Neural cell (in vitro differentiated cells): ENCODE measurements around the gene DOCK4. TPM values are rescaled to one million over a fixed set of nuclear protein-coding genes. Genes with fewer than 3 reads are reported as not detected.

Experiments
- H2AFZ ChIP-seq: fragments of 200-600, 300-800 bp; sonication (generic), shearing (Covaris generic); 2 replicates; pipeline ENCODE4 v1.6.0; 2014; ENCODE audit warnings: low read depth, mild to moderate bottlenecking, antibody characterized with exemption, low read length, moderate library complexity
- H3F3A ChIP-seq: fragments of 200-600 bp; shearing (Covaris generic); 2 replicates; pipeline ENCODE4 v1.6.1; 2016; ENCODE audit warnings: mild to moderate bottlenecking, moderate library complexity, mixed read lengths, antibody characterized with exemption, low read length; ENCODE audit not compliant: insufficient read depth, poor library complexity, severe bottlenecking
- H3K27ac ChIP-seq: fragments of 200-600, 300-800 bp; sonication (generic), shearing (Covaris generic); 2 replicates; pipeline ENCODE4 v1.5.1; 2014; ENCODE audit warnings: mild to moderate bottlenecking, low read length, moderate library complexity
- H3K27me3 ChIP-seq: fragments of 300-800, 200-600 bp; sonication (generic), shearing (Covaris generic); 2 replicates; pipeline ENCODE4 v1.6.0; 2014; ENCODE audit warnings: mild to moderate bottlenecking, low read depth, low read length, moderate library complexity; ENCODE audit not compliant: insufficient read depth
- H3K36me3 ChIP-seq: fragments of 300-800, 200-600 bp; sonication (generic), shearing (Covaris generic); 2 replicates; pipeline ENCODE4 v1.5.1; 2014; ENCODE audit warnings: mild to moderate bottlenecking, antibody characterized with exemption, low read length, moderate library complexity; ENCODE audit not compliant: insufficient read depth
- H3K4me2 ChIP-seq: fragments of 300-800, 200-600 bp; sonication (generic), shearing (Covaris generic); 2 replicates; pipeline ENCODE4 v1.6.0; 2014; ENCODE audit warnings: mild to moderate bottlenecking, low read length
- H3K4me3 ChIP-seq: fragments of 300-800, 200-600 bp; sonication (generic), shearing (Covaris generic); 2 replicates; pipeline ENCODE4 v1.5.1; 2014; ENCODE audit warnings: mild to moderate bottlenecking, low read length, moderate library complexity
- H3K79me2 ChIP-seq: fragments of 200-600 bp; shearing (Covaris generic); replicated peaks from 2 replicates; pipeline ENCODE4 v1.6.0; 2014; ENCODE audit warnings: mild to moderate bottlenecking, low read length, moderate library complexity; ENCODE audit not compliant: insufficient read depth
- H3K9ac ChIP-seq: fragments of 300-800, 200-600 bp; sonication (generic), shearing (Covaris generic); 2 replicates; pipeline ENCODE4 v1.6.1; 2016; ENCODE audit warnings: mild to moderate bottlenecking, low read length, mixed read lengths
- H3K9me2 ChIP-seq: fragments of 200-600 bp; shearing (Covaris generic); 2 replicates; pipeline ENCODE4 v1.6.1; 2016; ENCODE audit warnings: mild to moderate bottlenecking, low read length, mixed read lengths; ENCODE audit not compliant: insufficient read depth
- H3K9me3 ChIP-seq: fragments of 200-600, 300-800 bp; sonication (generic), shearing (Covaris generic); 2 replicates; pipeline ENCODE4 v1.6.1; 2016; ENCODE audit warnings: mild to moderate bottlenecking, mixed run types, low read length, moderate library complexity, mixed read lengths
- H4K20me1 ChIP-seq: fragments of 200-600 bp; shearing (Covaris generic); 2 replicates; pipeline ENCODE4 v1.6.1; 2016; ENCODE audit warnings: mild to moderate bottlenecking, mixed run types; ENCODE audit not compliant: insufficient read depth
- EP300 ChIP-seq: fragments of 450-650 bp; conservative IDR thresholded peaks from 2 replicates; pipeline ENCODE4 v1.6.1; 2014; ENCODE audit warnings: antibody characterized with exemption, mild to moderate bottlenecking, moderate library complexity; ENCODE audit not compliant: poor library complexity, severe bottlenecking
- EZH2 ChIP-seq: fragments of 200-600, 300-800 bp; shearing (Covaris generic), sonication (generic); IDR thresholded peaks from 2 replicates; pipeline ENCODE4 v1.6.1; 2014; ENCODE audit warnings: antibody characterized with exemption, low read length, borderline replicate concordance, mild to moderate bottlenecking; ENCODE audit not compliant: insufficient read depth, poor library complexity, severe bottlenecking
- MXI1 ChIP-seq: fragments of 450-650 bp; conservative IDR thresholded peaks from 2 replicates; pipeline ENCODE4 v1.6.1; 2014; ENCODE audit warnings: antibody characterized with exemption, mild to moderate bottlenecking; ENCODE audit not compliant: poor library complexity, severe bottlenecking
- POLR2AphosphoS5 ChIP-seq: IDR thresholded peaks from 2 replicates; pipeline ENCODE4 v1.6.1; 2012
- RAD21 ChIP-seq: fragments of 450-650 bp; conservative IDR thresholded peaks from 2 replicates; pipeline ENCODE4 v1.6.1; 2014; ENCODE audit warnings: antibody characterized with exemption, mild to moderate bottlenecking, moderate library complexity
- SMC3 ChIP-seq: fragments of 450-650 bp; conservative IDR thresholded peaks from 2 replicates; pipeline ENCODE4 v1.6.1; 2014; ENCODE audit warnings: antibody characterized with exemption, mild to moderate bottlenecking, moderate library complexity; ENCODE audit not compliant: poor library complexity
- TAF1 ChIP-seq: IDR thresholded peaks from 2 replicates; pipeline ENCODE4 v1.6.1; 2012; ENCODE audit warnings: low read depth
- polyA plus RNA-seq: library from polyadenylated mRNA; depleted of rRNA; stranded (reverse); fragments of >200 nt; gene quantifications from 2 replicates; pipeline ENCODE4 v1.2.3, GENCODE V29; 2014
- TF ChIP-seq, protein P1 (sequence below): fragments of 450-650 bp; IDR thresholded peaks from 2 replicates; pipeline ENCODE4 v1.5.1; 2014; ENCODE audit warnings: antibody characterized with exemption, mild to moderate bottlenecking, moderate library complexity; ENCODE audit not compliant: poor library complexity, severe bottlenecking
- TF ChIP-seq, protein P2 (sequence below): IDR thresholded peaks from 2 replicates; pipeline ENCODE4 v1.6.1; 2012; ENCODE audit warnings: borderline replicate concordance

The DOCK4 gene
- polyA plus RNA-seq, 1 donor from 2014 or later = 28.1 TPM

DNA sequence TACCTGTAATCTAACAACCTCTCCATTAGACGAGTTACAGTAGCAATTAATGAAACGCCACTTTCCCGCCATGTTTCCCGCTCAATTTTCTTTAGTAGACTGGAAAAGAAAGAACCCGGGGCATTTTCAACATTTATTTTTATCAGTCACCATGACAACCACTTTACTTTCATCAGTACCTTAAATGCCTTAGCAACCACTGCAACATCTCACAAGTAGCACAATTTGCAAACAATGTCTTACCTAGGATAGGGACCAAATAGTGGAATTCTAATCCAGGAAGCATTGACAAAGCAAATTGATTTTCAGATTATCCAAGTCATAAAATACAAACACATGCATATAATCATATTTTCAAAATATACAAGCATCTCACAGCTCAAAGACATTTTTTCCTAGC is 422.3 kb downstream of the DOCK4 start:
- Histone ChIP-seq H2AFZ (no peak overlapping the region), H3K27ac (peak overlapping the region; percentile 68), H3K9me2 (no peaks in the 10 kb centered on the region), H3K36me3 (no peaks in the 10 kb centered on the region), H3K27me3 (no peaks in the 10 kb centered on the region), H3K4me2 (no peak overlapping the region), H3K9me3 (no peaks in the 10 kb centered on the region), H3K9ac (peak overlapping the region; percentile 21), H3K4me3 (peak overlapping the region; percentile 11), H3K79me2 (no peaks in the 10 kb centered on the region), H3F3A (no peaks in the 10 kb centered on the region), H4K20me1 (no peaks in the 10 kb centered on the region)
- TF ChIP-seq, protein P1, sequence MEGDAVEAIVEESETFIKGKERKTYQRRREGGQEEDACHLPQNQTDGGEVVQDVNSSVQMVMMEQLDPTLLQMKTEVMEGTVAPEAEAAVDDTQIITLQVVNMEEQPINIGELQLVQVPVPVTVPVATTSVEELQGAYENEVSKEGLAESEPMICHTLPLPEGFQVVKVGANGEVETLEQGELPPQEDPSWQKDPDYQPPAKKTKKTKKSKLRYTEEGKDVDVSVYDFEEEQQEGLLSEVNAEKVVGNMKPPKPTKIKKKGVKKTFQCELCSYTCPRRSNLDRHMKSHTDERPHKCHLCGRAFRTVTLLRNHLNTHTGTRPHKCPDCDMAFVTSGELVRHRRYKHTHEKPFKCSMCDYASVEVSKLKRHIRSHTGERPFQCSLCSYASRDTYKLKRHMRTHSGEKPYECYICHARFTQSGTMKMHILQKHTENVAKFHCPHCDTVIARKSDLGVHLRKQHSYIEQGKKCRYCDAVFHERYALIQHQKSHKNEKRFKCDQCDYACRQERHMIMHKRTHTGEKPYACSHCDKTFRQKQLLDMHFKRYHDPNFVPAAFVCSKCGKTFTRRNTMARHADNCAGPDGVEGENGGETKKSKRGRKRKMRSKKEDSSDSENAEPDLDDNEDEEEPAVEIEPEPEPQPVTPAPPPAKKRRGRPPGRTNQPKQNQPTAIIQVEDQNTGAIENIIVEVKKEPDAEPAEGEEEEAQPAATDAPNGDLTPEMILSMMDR = no peak
- TF ChIP-seq EZH2 (no peak), POLR2AphosphoS5 (peak; percentile 30), EP300 (peak; percentile 62)
- TF ChIP-seq, protein P2, sequence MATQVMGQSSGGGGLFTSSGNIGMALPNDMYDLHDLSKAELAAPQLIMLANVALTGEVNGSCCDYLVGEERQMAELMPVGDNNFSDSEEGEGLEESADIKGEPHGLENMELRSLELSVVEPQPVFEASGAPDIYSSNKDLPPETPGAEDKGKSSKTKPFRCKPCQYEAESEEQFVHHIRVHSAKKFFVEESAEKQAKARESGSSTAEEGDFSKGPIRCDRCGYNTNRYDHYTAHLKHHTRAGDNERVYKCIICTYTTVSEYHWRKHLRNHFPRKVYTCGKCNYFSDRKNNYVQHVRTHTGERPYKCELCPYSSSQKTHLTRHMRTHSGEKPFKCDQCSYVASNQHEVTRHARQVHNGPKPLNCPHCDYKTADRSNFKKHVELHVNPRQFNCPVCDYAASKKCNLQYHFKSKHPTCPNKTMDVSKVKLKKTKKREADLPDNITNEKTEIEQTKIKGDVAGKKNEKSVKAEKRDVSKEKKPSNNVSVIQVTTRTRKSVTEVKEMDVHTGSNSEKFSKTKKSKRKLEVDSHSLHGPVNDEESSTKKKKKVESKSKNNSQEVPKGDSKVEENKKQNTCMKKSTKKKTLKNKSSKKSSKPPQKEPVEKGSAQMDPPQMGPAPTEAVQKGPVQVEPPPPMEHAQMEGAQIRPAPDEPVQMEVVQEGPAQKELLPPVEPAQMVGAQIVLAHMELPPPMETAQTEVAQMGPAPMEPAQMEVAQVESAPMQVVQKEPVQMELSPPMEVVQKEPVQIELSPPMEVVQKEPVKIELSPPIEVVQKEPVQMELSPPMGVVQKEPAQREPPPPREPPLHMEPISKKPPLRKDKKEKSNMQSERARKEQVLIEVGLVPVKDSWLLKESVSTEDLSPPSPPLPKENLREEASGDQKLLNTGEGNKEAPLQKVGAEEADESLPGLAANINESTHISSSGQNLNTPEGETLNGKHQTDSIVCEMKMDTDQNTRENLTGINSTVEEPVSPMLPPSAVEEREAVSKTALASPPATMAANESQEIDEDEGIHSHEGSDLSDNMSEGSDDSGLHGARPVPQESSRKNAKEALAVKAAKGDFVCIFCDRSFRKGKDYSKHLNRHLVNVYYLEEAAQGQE = peak; percentile 54

DNA sequence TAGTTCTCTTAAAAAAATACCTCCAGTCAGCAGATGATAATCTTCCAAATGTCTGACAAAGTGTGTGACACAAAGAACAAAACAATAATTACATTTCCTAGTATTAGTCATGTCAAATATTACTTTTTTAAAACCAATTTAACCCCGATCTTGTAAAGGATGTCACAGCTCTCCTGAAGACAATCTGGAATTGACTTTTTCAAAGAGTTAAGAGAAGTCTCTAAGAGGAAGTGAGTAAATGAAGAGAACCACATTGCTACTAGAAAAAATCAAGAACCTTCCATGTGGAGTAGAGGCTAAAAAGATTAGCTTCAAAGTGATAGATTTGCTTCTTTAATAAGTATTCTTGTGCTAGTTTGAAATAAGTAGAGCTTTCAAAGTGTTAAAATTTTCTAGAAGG is 425.7 kb downstream of the DOCK4 start:
- Histone ChIP-seq H3K79me2 (no peaks in the 10 kb centered on the region), H3K9me3 (peaks cover 3% of the 10 kb centered on the region), H3K27me3 (no peaks in the 10 kb centered on the region), H3K9ac (no peak overlapping the region), H3K36me3 (peaks cover 4% of the 10 kb centered on the region), H3K4me2 (no peak overlapping the region), H3F3A (no peaks in the 10 kb centered on the region), H4K20me1 (no peaks in the 10 kb centered on the region), H3K9me2 (no peaks in the 10 kb centered on the region), H2AFZ (no peak overlapping the region), H3K4me3 (no peak overlapping the region), H3K27ac (no peak overlapping the region)
- TF ChIP-seq RAD21 (no peak), MXI1 (no peak), EZH2 (no peak), TAF1 (no peak), EP300 (no peak), POLR2AphosphoS5 (no peak), SMC3 (no peak)
- TF ChIP-seq, protein P2 = no peak
- TF ChIP-seq, protein P1 = no peak
